Embryonic facial prominence (tissue), 1 donor: ENCODE data around the gene LARP1.
"Not testable (repeated sequence)": the region's sequence is repeated elsewhere in the genome, so short reads cannot be mapped to it uniquely, and the experiment has no call there.

Experiments used
- DNase-seq: peaks from one replicate; pipeline ENCODE4 v3.0.0-alpha.2; 2016; ENCODE audit errors: extremely low spot score

The LARP1 gene

GRCh38 chr5:154824070-154824469, 68.9 kb downstream of the LARP1 start:
- DNase-seq, result no peak

DNA sequence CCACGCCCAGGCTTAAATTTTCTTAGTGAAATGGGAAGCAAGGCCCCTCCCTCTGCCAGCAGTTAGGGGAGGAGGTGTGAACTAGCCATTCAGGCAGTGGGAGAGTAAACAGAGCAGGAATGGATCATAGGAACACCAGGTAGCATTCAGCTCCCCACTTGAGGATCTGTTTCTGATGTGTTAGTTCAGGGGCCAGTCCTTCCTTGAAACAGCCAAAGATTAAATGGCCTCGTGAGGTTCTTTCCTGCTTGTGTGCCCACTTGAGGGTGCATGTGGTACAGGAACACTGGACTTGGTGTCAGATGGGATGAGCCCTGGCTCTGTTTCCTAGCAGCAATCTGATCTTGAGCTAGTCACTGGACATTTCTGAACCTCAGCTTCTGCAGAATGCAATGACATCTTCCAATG, 74.0 kb downstream of the LARP1 start:
- DNase-seq, result no peak

DNA sequence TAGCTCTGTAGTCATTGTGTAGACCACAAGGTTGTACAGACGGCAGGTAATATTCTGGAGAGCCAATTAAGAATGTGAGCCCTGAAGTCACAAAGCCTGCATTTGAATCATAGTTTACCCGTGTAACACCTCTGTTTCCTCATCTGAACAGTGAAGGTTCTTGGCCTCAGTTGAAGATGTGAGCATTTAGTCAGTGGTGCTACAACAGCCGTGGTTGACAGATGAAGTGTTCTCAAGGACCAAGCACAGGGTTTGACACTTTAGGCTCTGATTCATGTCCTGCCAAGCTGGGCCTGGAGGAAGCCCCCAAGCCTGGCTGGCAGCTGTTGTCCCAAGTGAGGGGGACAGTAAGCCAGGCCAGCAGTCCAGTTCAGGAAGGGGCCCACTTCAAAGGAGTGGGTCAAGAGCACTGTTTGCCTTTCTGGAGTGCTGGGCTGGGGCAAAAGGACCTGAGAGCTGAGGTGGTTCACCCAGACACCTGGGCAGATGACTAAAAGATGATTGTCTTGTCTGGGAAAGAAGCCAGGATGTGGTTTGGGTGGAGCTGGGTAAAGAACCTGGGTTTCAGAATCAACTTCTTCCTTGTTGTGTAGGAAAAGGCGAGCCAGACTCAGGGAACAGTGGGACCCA, 74.5 kb downstream of the LARP1 start:
- no peak for DNase-seq

DNA sequence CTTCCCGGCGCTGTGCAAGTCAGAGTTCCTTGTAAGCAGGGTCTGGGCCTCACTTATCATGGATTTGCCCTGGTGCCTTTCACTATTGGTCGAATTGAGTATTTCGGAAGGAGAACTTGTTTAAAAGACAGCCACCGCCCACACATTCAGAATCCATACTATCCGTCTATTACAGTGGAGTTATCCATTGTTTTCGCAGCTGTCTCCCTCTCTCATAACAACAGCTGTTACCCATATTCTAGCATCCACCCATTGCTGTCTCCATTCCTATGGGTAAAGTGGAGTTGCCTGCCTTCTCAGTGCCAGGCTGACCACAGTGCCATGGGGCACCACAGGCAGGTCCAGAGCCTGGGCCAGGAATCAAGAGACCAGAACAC, 75.0 kb downstream of the LARP1 start:
- DNase-seq, result no peak

DNA sequence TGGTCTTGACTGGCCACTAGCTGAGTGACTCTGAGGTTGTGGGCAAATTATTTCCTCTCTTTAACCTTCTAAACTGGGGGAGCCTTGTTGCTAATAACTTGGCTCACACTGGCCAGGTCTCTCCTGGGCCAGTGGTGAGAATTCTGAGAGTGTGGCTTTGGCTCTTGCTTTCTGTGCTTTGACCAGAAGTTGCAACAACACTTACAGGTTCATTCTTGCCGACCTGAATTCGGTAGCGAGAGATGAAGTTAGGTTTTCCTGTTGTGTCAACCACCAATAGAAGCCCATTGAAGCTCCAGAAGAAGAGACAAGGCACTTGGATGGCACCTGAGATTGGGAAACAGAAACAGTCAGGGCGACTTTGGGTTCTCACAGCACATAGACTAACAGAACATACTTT, 75.4 kb downstream of the LARP1 start:
- no peak for DNase-seq

DNA sequence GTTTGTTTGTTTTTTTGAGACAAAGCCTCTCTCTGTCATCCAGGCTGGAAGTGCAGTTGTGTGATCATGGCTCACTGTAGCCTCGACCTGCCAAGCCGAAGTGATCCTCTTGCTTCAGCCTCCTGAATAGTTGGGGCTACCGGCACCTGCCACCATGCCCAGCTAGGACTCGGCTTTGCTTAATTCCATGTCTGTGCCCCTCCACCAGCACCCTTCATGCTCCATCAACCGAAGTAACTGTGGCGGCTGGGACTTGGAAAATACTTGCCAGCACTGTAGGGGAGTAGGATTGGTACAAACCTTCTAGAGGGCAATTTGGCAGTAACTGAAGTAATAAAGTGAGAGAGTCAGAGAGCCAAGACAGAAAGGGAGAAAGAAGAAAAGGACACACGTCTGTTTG, 76.3 kb downstream of the LARP1 start:
- DNase-seq, result no peak

DNA sequence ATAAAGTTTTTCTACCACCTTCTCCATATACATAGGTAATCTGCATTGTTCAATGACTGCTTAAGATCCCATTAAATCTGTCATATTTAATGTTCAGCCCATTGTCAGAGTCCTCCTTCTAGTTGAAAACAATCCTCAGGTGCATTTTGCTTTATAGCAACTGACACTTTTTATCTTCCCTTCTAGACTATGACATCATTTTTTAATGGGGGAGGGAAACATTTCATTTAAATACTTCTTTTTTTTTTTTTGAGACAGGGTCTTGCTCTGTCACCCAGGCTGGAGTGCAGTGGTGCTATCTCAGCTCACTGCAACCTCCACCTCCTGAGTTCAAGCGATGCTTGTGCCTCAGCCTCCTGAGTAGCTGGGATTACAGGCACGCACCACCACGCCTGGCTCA, 77.6 kb downstream of the LARP1 start:
- not testable (repeated sequence) for DNase-seq

DNA sequence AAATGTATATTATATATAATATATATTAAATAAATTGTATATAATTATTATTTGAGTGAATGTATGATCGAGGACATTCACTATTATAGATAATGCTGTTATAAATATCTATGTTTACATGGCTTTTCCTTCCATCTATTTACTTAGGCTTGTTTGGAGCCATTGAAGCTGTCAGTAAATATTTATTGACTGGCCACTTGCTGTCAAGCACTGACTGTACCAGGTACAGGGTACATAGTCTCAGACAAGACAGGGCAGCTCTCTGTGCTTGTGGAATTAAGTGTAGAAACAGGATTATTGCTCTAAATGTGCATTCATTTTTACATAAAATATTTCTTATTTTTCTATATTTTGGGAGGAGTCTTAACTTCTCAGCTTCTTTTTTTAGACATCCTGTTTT, 78.9 kb downstream of the LARP1 start:
- no peak for DNase-seq

DNA sequence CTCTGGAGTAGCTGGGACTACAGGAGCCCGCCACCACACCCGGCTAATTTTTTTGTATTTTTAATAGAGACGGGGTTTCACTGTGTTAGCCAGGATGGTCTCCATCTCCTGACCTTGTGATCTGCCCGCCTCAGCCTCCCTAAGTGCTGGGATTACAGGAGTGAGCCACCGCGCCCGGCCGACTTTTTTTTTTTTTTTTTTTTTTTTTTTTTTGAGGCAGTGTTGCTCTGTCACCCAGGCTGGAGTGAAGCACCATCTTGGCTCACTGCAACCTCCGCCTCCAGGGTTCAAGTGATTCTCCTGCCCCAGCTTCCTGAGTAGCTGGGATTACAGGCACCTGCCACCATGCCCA, 80.5 kb downstream of the LARP1 start:
- DNase-seq, result not testable (repeated sequence)

GRCh38 chr5:154836225-154836624, 81.0 kb downstream of the LARP1 start:
- no peak for DNase-seq

DNA sequence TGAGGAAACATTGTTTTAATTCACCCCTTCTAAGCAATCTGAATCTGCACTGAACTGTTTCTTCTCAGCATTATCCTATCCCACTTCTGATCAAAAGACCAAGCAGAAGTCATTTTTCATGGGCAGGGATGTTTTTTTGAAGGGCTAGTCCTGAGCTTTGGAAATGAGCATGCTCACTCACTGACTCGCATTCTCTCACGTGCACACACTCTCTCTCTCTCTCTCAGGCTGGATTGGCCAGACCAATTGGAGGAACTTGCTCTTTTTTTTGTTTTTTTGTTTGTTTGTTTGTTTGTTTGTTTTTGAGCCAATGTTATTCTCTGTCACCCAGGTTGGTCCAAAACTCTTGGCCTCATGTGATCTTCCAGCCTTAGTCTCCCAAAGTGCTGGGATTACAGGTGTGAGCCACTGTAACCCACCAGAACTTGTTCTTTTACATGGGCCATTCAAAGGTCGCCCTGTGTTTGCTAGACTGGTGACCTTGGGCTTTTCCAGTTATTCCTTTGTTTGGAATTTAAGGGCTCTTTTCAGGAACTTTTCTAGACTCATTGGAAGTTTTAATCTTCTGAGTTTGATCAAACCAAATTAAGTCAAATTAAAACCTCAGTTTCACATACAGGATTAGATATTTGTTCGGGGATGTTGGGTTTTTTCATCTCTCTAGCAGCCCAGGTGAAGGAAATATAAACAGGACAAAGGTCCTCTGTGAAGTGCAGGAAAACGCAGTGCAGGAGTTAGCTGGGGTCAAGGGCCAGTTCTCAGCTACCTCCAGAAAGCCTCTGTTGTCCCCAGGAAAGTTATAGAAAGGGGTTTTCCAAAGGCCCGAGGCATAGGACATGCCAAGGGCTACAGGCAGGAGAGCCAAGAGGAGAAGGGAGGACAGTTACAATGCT, 82.1 kb downstream of the LARP1 start:
- no peak for DNase-seq

DNA sequence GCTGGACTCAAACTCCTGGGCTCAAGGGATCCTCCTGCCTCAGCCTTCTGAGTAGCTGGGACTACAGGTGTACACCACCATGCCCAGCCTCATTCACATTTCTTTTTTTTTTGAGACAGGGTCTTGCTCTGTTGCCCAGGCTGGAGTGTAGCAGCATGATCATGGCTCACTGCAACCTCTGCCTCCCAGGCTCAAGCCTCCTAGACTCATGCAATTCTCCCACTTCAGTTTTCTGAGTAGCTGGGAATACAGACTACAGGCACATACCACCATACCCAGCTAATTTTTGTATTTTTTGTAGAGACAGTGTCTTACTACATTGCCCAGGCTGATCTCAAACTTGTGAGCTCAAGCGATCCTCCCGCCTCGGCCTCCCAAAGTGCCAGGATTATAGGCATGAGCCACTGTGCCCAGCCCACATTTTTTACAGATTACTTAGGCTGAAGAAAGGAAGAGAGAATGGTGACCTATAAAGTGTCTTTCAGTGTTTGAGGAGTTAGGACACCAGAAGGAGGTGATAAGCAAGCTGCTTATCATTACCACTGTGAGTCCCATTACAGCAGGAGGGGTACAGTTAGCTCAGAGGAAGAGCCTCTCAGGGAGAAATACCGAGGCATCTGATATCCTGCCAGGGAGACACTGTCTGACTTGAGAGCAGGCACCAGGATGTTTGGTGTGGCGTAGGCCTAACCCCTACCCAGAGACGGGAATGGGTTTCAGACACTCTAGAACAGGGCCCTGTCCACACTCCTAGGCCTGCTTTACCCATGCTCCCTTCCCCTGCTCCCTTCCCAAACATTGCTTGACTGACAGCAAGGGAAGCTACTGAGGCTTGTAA, 85.5 kb downstream of the LARP1 start:
- no peak for DNase-seq

- no peak for DNase-seq
Observed at GRCh38 chr5:154841273-154841661, 86.1 kb downstream of the LARP1 start.

DNA sequence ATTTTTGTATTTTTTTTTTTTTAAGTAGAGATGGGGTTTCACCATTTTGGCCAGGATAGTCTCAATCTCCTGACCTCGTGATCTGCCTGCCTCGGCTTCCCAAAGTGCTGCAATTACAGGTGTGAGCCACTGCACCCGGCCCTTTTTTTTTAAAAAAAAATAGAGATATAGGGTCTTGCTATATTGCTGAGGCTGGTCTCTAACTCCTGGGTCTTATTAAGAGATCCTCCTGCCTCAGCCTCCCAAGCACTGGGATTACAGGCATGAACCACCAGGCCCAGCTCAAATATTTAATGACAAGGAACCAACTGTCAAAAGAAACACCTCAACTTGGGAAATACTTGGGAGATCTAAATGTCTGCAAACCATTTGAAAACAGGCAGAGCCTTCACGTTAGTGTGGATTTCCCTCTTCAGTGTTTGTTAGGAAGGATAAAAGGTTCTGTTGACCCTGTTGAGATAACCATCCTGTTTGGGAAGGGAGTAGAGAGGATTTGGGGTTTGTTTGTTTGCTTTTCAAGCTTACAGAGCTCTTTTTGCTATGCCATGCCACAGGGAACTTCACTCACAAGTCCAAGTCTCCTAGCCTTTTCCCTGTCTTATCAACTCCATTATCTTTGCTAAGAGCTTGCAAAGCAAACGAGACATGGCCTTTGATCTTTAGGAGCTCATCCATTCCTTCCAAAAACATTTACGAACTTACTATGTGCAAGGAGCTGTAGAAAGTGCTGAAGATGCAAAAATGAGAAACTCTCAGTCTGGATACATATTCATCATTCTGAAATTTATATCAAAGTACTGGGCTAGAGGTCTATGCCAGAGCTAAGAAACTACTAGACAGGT, 87.7 kb downstream of the LARP1 start:
- no peak for DNase-seq

- DNase-seq, result no peak
Observed at GRCh38 chr5:154844809-154845208, 89.6 kb downstream of the LARP1 start.

- DNase-seq, result no peak
Observed at GRCh38 chr5:154849264-154849785, 94.1 kb downstream of the LARP1 start.

DNA sequence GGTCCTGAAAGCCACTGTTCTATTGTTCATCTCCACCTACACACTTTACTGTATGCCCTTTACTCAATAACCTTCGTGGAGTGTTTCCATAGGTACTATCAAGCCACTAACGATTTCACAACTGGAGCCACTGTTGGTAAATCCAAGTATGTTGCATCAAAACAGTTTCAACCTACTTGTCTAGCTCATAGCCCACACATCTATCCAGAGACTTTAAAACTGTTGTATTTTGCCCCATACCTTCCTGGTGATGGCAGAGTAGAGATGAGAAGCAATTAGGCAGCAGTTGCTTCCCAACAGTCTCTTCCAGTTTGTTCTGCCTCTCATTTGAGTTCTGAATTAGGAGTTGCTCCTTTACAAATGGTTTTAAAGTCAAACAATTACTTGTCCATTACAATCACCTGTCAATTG, 94.6 kb downstream of the LARP1 start:
- no peak for DNase-seq

GRCh38 chr5:154850255-154851062, 95.3 kb downstream of the LARP1 start, which contains the start of gene FAXDC2:
Gene FAXDC2 (minus strand): TSS chr5:154850603. CDS start chr5:154838178, 12,425 bp downstream.
- peak; percentile 48 for DNase-seq

DNA sequence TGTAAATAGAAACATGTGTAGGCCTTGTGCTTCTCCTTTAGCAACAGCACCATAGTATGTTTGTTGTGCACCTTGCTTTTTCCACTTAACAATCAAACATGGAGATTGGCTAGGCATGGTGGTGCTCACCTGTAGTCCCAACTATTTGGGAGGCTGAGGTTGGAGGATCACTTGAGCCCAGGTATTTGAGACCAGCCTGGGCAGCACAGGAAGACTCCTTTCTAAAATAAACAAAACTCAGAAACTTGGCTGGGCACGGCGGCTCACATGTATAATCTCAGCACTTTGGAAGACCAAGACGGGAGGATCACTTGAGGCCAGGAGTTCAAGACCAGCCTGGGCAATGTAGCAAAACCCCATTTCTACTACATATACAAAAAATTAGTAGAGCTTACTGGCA, 96.2 kb downstream of the LARP1 start:
- DNase-seq, result no peak

DNA sequence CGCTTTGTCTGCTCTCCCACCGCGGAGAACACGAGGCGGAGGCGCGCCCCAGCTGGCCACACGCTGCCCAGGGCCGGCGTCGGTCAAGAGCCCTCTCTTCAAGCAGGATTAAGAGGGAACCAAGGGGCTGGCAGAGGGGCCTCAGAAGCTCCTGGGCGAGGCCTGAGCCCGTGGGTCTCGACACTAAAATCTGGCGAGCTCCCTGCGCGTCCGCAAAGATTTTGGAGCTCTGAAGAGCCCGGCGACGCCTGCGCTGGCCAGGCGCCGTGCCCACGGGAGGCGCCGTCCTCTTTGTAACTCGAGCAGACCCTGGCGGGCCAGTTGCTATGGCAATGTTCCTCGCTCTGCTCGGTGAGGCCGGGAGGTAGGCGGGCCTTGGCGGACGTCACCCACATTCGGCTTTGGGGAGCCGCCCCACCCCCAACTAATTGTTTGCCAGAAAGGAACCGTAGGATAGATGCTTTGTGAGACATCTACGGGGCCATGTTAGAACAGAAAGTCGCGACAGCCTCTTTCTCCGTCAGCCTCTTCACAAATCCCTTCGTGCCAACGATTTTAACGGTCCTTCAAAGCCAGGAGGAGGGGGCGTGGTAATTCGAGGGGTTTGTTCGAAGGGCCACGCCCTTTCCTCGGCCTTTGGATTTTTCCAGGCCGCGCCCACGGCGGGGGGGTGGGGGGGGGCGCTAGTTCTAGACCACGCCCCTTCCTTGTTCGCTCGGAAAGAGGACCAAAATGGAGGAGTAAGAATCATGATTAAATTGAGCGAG, 102.5 kb downstream of the LARP1 start:
- DNase-seq, result peak; percentile 94
